GM04504 (cell line): ENCODE results near the gene KCTD2.
A peak's percentile ranks its signal among the peaks of the same experiment; 100 is the strongest.

Experiments used
- DNase-seq: peaks from one replicate; pipeline ENCODE4 v3.0.0-alpha.2; 2012; ENCODE audit warnings: low read depth

The KCTD2 gene

DNA sequence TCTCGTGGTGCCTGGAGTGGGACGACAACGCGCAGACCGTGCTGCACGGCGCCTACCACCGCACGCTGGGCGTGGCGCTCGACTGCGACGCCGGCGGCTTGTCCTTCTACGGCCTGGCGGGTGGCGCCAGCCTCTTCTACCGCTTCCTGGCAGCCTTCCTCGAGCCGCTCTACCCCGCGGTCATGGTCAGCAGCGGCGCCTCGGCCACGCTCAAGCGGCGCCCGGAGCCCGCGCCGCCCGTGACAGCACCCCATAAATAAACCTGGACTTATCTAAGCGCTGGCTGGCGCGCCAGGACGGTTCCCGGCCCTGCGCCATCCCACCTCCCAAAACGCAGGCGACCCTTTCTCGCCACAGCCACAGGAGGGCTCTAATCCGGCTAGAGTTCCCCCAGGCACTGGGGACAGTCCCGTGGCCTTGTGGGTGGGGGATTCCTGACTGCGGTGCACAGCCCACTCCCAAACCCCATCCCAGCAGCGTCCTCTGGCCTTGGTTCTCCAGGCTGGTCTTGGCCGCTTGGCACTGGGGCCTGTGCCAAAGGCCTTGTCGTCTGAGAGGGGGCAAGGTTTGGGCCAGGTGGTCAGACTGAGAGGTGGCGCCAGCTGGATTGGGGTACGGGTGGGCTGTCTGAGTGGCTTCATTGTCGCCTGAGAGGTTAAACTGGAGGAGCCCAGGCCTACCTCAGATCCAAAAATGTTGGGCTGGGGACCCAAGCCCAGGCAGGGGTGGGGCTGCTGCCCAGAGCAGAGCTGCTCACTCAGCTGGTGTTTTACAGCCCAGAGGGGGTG, 30.7 kb downstream of the KCTD2 start:
- no peak for DNase-seq

DNA sequence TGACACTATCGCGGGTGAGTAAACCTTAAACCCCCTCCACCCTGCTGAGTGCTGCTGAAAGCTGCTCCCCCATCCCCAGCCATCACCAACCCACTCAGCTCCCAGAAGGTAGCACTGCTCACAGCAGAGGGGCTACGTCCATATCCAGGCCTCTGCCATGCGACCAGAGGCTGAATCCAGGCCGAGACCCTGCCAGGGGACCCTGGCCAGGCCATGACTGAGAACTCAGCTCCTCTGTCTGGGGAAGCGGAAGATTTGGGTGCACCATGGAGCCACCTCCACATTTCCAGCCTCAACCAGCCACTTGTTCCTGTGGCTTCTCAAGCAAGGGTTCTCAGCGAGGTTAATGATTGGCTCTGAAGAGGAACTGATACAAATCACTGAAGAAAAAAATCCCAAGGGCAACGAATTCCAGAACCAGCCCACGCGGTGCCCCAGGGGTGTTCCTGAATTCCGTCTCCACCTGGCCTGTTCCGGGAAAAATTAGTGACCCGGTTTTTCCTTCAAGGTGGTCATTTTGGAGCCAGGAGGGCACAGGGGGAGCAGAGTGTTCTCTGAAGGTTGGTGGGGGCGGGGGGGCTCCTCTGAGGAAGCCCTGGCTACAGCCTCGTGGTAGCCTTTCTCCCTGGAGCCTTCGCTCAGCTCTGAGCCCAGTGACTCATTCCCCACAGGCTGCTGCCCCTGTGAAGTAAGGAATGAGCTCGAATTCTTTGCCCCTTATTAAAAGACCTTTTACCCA, 31.4 kb downstream of the KCTD2 start:
- peak; percentile 45 for DNase-seq

DNA sequence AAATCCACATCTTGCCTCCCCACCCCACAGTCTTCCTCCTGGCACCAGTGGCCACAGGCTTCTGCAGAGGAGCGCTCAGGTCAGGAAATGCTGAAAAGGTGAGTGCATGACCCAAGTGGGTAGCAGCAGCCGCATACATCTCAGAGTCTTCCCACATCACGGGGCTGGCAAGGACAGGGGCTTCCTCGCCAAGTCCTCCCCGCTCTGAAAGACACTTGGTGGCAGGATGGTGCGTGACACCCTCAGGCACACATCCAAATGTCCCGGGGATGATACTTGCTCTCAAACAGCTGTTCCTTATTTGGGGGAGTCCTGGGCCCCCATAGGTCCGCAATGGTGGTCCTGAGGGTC, 32.0 kb downstream of the KCTD2 start:
- no peak for DNase-seq

DNA sequence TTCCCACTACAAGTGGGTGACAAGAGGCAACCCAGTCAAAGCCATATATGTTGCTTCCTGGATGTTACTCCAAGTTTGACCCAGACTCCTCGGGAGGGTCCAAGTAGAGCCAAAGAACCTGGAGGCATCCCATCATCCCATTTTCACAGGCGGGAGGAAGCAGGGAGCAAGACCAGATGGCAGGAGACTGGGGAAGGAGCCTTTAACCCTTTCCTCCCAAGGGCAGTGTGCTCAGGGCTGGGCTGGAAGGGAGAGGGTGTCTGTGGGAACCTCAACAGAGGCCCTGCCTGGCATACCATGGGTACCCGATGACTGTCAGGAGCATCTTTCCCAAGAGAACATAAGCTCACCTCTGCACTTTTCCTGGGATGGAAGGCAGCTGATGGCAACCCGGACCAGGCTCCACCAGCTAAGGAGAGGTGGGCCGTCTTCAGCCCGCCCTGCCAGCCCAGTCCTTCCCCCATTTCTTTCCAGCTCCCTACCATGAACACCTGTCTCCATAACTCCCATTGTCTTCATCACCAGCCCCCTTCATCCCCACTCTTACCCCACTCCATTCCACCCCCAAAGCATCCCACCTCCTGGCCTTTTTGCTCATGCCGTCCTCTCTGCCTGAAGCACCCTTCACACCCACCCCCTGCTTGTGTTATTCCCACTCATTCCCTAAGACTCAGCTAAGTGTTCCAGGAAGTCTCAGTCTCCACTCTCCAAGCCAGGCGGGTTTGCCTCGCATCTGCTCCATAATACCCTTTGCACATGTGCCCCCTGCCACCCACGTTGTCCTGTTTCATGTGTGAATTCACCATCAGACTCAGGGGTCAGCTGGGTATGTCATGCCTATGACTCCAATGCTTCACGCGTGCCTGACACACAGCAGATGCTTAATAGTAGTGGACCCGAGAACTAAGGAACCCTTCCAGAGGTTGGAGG, 34.9 kb downstream of the KCTD2 start:
- no peak for DNase-seq

DNA sequence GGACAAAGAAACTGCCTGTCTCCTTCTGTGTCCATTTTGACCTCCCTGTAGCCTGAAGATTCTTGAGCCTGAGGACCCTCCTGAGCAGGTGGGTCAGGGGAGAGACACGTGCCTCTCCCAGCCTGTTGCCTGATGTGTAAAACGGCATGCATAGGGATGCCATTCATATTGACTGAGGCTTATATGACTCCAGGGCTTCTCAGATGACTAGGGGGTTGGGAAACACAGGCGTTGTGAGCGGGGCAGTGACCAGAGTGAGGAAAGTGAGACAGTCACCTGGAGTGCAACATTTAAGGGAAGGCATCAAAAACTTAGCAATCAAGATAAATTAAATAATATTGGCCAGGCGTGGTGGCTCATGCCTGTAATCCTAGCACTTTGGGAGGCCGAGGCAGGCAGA, 35.7 kb downstream of the KCTD2 start:
- DNase-seq = no peak

DNA sequence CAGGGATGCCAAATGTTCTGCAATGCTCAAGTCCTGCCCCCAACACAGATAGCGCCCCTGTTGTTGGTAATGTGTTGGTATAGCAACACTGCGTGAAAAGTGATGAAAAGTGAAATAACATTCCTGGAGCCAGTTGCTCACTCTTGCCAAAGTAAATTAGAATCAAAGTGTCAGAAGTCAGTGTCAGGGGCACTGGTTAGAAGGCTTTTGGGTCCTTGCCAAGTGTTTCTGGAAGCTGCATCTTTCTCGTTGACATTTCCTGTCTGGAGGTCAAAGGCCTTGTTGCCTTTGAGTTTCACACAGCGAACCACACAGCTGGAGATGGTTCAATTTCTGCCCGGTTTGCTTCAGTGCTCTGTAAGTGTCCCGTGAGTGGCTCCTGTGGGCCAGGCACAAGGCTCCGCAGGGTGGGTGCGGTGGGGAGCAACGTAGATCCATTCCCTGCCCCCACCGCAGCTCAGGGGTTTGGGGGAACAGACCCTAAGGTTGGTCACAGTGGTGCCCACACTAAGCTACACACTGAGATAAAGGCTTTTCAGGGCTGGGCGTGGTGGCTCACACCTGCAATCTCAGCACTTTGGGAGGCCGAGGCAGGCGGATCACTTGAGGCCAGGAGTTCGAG, 37.1 kb downstream of the KCTD2 start:
- no peak for DNase-seq

DNA sequence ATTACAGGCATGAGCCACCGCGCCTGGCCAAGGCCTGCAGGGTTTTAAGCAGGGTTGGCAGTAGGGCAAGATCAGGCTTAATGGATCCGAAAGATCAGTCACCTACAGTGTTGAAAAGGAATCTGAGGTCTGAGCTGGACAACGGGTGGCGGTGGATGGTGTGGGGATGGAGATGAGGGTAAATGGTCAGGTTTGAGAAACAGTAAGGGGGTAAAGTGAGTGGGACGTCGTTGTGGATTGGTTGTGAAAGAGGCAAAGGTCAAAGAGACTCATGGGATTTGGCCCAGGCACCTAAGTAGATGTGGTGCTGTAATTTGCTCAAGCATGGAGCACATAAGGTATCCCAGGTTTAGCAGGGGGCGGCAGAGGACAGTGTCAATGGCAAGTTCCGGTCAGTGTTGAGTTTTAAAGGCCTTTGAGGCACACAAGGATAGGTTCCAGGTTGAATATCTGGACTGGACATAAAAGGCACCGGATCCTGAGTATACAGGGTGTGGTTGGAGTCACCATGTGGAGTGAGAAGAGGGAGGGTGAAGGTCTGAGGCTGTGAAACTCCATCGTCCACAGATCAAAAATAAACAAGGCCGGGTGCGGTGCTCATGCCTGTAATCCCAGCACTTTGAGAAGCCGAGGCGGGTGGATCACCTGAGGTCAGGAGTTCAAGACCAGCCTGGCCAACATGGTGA, 39.6 kb downstream of the KCTD2 start:
- no peak for DNase-seq

DNA sequence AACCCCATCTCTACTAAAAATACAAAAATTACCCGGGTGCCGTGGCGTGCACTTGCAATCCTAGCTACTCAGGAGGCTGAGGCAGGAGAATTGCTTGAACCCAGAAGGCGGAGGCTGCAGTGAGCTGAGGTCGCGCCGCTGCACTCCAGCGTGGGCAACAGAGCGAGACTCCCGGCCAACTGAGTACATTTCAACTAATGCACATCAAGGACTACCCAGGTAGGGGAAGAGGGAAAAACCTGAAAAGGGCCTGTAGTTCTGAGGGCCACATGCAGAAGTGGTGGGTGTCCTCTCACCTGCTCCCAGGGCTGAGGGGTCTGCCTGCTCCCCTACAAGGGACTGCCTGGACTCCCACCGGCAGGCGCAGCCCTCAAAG, 40.1 kb downstream of the KCTD2 start:
- no peak for DNase-seq

DNA sequence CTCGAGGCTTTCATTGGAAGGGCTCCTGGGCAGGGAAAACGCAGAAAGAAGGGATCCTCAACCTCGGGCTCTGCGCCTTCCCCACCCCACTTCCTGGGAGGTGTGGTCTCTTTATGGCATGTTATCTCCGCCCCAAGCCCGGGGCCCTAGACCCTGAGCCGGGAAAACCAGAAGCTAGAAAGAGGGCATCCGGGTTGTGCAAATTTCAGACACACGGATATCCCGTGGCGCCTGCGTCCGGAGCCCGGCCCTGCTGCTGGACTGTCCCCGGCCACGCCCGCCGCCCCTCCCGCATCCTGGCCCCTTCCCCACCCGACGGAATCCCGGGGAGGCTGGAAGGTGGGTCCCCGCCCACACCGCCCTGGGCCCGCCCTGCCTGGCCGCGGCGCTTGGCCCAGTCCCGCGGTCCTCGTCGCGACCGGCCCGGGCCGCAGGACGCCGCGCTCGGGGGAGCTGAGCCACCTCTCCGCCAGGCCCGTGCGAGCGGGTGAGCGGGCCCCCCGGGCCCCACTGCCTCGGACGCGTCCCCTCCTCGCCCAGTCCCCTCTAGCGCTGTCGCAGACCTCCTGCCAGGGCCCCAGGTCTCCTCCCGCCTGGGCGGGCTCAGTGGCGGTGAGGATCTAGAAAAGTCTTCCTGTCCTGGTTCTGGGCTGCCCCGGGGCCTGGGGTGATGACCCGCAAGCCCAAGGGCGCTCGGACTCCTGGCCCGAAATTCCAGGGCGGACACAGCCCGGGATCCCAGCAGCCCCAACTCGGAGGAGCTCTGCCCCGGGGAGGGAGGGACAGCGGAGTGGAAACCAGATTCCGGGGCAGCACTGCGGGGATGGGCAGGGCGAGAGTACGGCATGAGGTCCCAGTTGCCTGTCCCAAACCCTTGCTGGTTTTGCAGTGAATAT, 40.8 kb downstream of the KCTD2 start, which contains the start of gene SLC16A5:
Gene SLC16A5 (plus strand): TSS at position 397 of the 896 bp plus-strand sequence. CDS start 5,683 bp downstream, outside the sequence.
- peak; percentile 82 for DNase-seq

DNA sequence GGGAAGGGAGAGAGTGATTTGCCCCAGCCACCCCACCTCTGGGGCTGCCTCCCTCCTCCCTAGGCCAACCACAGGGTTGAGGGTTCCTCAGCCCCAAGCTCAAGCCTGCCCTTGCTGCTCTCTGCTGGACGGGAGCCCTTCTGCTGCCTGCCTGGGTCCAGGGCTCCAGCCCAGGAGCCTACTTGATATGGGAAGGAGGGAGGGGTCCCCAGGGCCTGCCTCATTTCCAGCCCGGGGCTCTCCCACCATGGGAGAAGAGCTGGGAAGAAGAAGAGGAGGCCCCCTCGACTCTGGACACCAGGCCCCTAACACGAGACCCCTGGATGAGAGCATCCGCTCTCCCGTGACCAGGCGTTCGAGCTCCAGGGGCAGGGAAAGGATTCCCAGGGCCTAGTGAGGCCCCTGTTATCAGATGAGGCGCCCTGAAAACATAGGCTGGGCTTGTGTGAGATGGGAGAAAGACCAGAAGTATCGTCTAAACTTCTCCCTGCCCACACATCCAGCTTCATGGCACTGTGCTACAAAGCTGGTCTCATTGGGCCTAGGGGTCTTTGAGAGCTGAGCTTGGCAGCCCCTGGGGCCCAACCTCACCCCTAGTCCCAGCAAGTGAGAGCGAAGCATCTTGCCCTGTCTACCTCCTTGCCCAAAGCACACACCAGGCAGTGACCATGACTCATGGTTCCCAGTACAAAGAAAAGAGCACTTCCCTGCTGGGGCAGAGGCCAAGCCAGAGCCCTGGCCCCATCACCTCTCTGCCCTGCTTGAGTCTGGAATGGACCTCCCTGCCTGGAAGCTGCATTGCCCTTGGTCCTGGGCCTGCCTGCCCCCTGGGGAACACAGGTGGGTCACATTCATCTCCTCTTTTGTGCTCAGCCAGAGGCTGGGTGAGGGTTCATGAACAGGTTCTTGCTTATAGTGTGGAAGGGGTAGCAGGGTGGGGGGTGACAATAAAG, 41.7 kb downstream of the KCTD2 start:
- no peak for DNase-seq

DNA sequence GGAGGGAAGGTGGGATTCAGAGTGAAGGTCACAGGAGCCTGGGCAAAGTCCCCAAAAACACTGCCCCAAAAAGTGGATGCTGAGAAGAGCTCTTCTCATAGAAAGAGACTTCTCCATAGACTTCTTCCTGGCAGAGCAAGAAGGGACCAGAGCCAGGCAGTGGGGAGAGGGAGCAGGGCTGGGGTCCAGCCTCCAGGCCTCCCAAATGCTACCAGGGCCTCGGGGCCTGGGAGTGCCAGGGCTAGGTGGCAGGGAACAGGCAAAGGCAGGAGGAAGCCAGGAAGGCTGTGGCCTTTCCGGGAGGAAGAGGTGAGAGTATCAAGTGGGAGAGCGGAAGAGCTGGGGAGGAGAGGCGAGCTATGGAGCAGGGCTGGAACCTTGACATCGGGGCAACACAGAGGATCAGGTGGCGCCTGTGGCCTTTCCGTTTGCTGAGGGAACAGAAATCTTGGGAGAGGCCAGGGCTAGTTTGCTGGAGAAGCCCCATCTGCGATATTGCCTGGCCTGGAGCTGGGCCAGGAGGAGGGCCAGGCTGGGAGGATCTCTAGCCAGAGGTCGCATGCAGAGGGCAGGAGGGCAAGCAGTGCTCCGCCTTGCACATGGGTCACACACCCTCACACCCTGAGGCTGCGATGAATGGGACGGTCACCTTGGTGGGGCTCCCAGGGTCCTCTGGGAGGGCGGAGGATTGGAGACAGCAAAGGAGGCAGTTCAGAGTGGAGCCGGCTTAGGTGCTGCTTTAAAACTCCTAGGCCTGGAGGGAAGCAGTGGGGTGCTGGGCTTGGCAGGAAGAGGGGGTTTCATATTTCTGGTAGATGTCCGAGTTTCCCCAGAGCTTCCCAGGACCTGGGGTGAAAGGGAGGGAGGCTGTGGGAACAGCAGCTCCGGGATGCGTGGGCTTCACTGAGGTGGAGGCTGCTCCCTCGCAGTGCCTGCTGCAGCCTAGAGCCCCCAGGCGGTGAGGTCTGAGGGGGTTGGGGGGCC, 44.1 kb downstream of the KCTD2 start:
- no peak for DNase-seq

DNA sequence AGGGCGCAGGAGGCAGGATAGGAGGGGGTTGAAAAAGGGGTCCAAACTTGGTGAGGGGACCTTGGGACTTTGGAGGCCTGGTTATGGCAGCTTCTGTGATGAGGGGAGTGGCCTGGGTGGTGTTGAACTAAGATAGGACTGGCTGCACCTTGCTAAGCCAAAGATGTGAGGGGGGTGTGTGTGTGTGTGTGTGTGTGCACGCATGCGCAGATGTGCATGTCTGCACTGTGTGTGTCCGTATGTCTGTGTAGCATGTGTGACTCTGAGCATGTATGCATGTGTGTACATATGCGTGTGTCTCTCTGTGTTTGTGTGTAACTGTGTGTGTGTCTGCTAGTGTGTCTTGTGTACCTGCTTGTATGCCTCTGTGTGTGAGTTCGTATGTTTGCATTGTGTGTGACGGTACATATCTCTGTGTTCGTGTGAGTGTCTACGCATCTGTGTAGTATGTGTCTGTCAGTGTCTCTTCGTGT, 44.9 kb downstream of the KCTD2 start:
- no peak for DNase-seq

DNA sequence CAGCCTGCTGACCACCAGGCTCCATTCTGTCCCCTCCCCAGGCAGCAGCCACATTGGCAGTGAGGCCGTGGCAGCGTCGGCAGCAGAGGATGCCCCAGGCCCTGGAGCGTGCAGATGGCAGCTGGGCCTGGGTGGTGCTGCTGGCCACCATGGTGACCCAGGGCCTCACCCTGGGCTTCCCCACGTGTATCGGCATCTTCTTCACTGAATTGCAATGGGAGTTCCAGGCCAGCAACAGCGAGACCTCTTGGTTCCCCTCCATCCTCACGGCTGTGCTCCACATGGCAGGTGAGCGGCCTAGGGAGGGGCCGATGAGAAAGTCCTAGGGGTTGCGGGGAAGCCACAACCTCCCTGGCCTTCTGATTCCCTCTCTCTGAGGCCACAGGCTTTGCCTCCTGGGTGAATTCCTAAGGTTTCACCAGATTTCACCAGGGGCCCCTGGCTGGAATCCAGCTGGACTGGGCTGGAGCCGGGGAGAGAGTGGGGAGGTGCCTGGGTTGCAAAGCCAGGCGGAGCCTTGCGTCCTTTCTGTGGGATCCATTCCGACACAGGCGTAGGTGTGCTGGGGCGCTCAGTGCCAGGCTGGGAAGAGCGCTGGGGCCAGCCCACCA, 46.6 kb downstream of the KCTD2 start:
- DNase-seq = no peak

DNA sequence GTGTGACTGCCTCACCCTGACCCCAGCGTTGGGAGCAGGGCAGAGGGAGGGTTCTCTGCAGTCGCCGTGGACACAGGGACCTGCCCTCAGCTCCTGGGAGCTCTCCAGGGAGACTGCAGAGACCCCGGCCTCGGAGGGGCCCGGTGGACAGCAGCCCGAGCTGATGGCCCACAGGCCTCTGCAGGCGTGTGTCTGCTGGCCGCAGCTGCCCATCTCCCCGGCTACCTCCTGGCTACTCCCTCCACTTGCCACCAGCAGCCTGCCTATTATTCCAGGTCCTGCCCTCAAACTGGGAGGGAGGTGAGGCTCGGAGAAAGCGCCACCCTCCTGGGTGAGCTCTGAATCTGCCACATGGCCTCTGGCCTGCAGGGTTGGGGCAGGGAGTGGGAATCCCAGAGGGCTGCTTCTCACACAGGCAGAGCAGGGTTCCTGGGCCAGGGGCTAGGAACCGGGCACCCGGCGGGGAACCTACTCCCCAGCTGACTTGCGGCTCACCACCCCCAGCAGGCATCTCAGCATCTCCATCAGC, 47.9 kb downstream of the KCTD2 start:
- DNase-seq = no peak

DNA sequence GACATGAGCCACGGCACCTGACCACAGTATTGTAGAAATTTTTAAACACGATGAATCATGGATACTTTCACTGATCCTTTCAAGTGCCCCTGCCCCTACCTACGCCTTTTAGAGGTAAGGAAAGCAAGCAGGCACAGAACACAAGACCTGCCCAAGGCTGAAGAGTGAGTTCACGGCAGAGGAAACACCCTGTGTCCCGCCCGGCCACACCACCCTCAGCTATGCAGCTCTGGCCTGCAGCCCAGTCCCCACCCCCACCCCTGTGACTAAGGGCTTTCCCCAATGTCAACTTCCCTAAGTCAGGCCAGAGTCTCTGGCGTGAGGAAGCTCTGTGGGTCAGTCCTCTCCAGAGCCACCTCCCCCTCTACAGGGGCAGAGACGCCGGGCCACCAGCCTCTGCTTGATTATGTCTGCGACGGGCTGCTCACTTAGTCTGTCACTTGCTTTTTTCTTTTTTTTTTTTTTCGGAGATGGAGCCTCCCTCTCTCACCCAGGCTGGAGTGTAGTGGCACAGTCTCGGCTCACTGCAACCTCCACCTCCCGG, 49.1 kb downstream of the KCTD2 start:
- peak; percentile 39 for DNase-seq

DNA sequence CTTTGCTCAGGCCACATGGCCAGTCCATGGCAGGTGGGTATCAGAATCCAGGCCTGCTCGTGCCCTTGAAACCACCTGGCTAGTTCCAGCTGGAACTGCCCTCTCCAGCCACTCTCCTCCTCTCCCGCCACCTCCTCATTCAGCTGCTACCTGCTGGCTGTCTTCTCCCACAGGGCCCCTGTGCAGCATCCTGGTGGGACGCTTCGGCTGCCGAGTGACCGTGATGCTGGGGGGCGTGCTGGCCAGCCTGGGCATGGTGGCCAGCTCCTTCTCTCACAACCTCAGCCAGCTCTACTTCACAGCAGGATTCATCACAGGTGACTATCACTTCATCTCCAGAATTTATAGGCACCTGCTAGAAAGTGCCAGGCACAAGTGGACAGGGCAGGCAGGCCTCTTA, 50.8 kb downstream of the KCTD2 start:
- no peak for DNase-seq

DNA sequence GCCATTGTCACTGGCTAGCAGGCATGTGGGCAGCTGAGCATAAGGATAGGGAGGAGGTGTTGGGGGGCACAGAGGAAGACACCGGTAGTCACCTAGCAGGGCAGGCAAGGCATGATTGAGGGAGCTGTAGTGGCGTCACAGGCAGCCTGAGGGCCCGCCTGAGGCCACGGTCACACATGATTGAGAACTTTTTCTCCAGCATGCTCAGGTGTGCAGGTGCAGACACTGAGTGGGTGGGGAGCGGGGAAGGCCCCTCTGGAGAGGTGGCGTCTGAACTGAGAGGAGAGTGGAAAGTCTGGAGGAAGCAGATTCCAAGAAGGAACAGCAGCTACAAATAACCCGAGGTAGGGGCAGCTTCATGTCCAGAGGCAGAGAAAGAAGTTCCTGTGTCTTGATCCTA, 51.8 kb downstream of the KCTD2 start:
- no peak for DNase-seq
